ENCODE results near the gene SYCE3. TPM values are rescaled to one million over a fixed set of nuclear protein-coding genes. Genes with fewer than 3 reads are reported as not detected.

Gene SYCE3
- total RNA-seq, 1 experiment from 2014 or later: not detected

- in situ Hi-C loops (cut with HindIII; ENCODE audit: low pct_unique_long_range_greater_than_20kb, low sequenced_read_pairs): no loop called here
- DNase-seq (ENCODE audit: low read depth, low spot score): no peak
Measured at GRCh38 chr22:50503475-50504145, 59.1 kb downstream of the SYCE3 start.

GRCh38 chr22:50502628-50503474 is 59.9 kb downstream of the SYCE3 start:
- DNase-seq (ENCODE audit: low read depth, low spot score): peak; percentile 93
- in situ Hi-C loops (cut with HindIII; ENCODE audit: low pct_unique_long_range_greater_than_20kb, low sequenced_read_pairs): no loop called here

- in situ Hi-C loops (cut with HindIII; ENCODE audit: low pct_unique_long_range_greater_than_20kb, low sequenced_read_pairs): no loop called here
- no peak for DNase-seq (ENCODE audit: low read depth, low spot score)
Measured at GRCh38 chr22:50502096-50502495, 60.6 kb downstream of the SYCE3 start.

Other genes with a start within 250 kb of the SYCE3 start
- 0.59 and 0.66 TPM in 2 replicates for gene DENND6B, start 235.9 kb downstream of the SYCE3 start, total RNA-seq (2014; rRNA removed; shearing (Covaris generic))
- gene PPP6R2, start 219.6 kb downstream of the SYCE3 start, total RNA-seq (2014; rRNA removed; shearing (Covaris generic)): 67.7 and 74.7 TPM in 2 replicates
- gene SBF1, start 87.9 kb downstream of the SYCE3 start, total RNA-seq (2014; rRNA removed; shearing (Covaris generic)): 61.8 and 65.3 TPM in 2 replicates
- gene ADM2, start 81.4 kb downstream of the SYCE3 start, total RNA-seq (2014; rRNA removed; shearing (Covaris generic)): 1.1 and 2.4 TPM in 2 replicates
- gene MIOX, start 76.1 kb downstream of the SYCE3 start, total RNA-seq (2014; rRNA removed; shearing (Covaris generic)): not detected in 2 replicates
- gene LMF2, start 55.2 kb downstream of the SYCE3 start, total RNA-seq (2014; rRNA removed; shearing (Covaris generic)): 26.3 and 27.8 TPM in 2 replicates
- gene NCAPH2, start 54.7 kb downstream of the SYCE3 start, total RNA-seq (2014; rRNA removed; shearing (Covaris generic)): 51.5 and 53.8 TPM in 2 replicates
- 2.7 and 7.2 TPM in 2 replicates for gene SCO2, start 37.3 kb downstream of the SYCE3 start, total RNA-seq (2014; rRNA removed; shearing (Covaris generic))
- gene TYMP, start 32.9 kb downstream of the SYCE3 start, total RNA-seq (2014; rRNA removed; shearing (Covaris generic)): 1.5 and 1.8 TPM in 2 replicates
- gene KLHDC7B, start 17.0 kb downstream of the SYCE3 start, total RNA-seq (2014; rRNA removed; shearing (Covaris generic)): 0.11 TPM in 1 of 2 replicates, not detected in the other
- gene CPT1B, start 15.5 kb upstream of the SYCE3 start, total RNA-seq (2014; rRNA removed; shearing (Covaris generic)): 5.4 and 12.6 TPM in 2 replicates
- gene CHKB, start 19.9 kb upstream of the SYCE3 start, total RNA-seq (2014; rRNA removed; shearing (Covaris generic)): 22.2 and 27.7 TPM in 2 replicates
- gene MAPK8IP2, start 37.9 kb upstream of the SYCE3 start, total RNA-seq (2014; rRNA removed; shearing (Covaris generic)): 18.8 and 20.0 TPM in 2 replicates
- gene ARSA, start 65.2 kb upstream of the SYCE3 start, total RNA-seq (2014; rRNA removed; shearing (Covaris generic)): 17.5 and 20.9 TPM in 2 replicates
- 2.1 and 2.6 TPM in 2 replicates for gene SHANK3, start 109.9 kb upstream of the SYCE3 start, total RNA-seq (2014; rRNA removed; shearing (Covaris generic))
- gene ACR, start 175.3 kb upstream of the SYCE3 start, total RNA-seq (2014; rRNA removed; shearing (Covaris generic)): not detected in 2 replicates
- 16.8 and 18.6 TPM in 2 replicates for gene RABL2B, start 220.7 kb upstream of the SYCE3 start, total RNA-seq (2014; rRNA removed; shearing (Covaris generic))

Measured in SK-MEL-5 (cell line).